Naive thymus-derived CD4-positive, alpha-beta T cell (primary cell): Measurements from ENCODE around the gene SYNGR4. TPM values are rescaled to one million over a fixed set of nuclear protein-coding genes. Genes with fewer than 3 reads are reported as not detected.

Experiments
- ATAC-seq: fragments of 150-1000 bp; cut with Tn5 transposase; 2 replicates; pipeline ENCODE4 v1.10.0; 2021; ENCODE audit warnings: mild to moderate bottlenecking, moderate library complexity
- CTCF ChIA-PET: fragments of 350-600 bp; sonication (Branson Sonifier 250); formaldehyde crosslinking; loops from one replicate; lab custom pipeline; 2021; ENCODE audit warnings: antibody characterized with exemption; lab: Charles Lee
- POLR2A ChIA-PET: fragments of 350-600 bp; sonication (Branson Sonifier 250); formaldehyde crosslinking; loops from one replicate; lab custom pipeline; 2021; ENCODE audit warnings: antibody characterized with exemption, inconsistent platforms; lab: Charles Lee
- DNase-seq, 9 donors: peaks; one replicate each; pipeline versions ENCODE4 v3.0.0 to v3.0.0-alpha.2; 2020 to 2022; ENCODE audit warnings: mixed read lengths in 1 of 9
- H3K27ac ChIP-seq: one replicate; pipeline ENCODE4 v1.7.0; 2013; ENCODE audit warnings: mild to moderate bottlenecking, low read depth, low read length, moderate library complexity
- H3K27me3 ChIP-seq, 2 donors: one replicate each; pipeline ENCODE4 v1.7.0; 2013; ENCODE audit warnings: low read length in 2 of 2, mild to moderate bottlenecking in 2 of 2, moderate library complexity in 2 of 2; ENCODE audit not compliant: control insufficient read depth in 2 of 2, insufficient read depth in 2 of 2
- H3K36me3 ChIP-seq, 3 experiments: 1 replicate in 2 of 3; 2 replicates in 1 of 3; pipeline ENCODE4 v1.7.0; 2013; ENCODE audit warnings: low read length in 3 of 3, mild to moderate bottlenecking in 3 of 3, moderate library complexity in 1 of 3; ENCODE audit not compliant: insufficient read depth in 3 of 3, control insufficient read depth in 2 of 3
- H3K4me1 ChIP-seq, 2 donors: one replicate each; pipeline ENCODE4 v1.7.0; 2013; ENCODE audit warnings: low read length in 2 of 2, mild to moderate bottlenecking in 2 of 2, moderate library complexity in 1 of 2; ENCODE audit not compliant: control insufficient read depth in 2 of 2, insufficient read depth in 2 of 2
- H3K4me3 ChIP-seq: 2 replicates; pipeline ENCODE4 v1.7.0; 2013; ENCODE audit warnings: mild to moderate bottlenecking, low read length
- H3K9me3 ChIP-seq, 3 experiments: 1 replicate in 2 of 3; 2 replicates in 1 of 3; pipeline ENCODE4 v1.7.0; 2013; ENCODE audit warnings: low read length in 3 of 3; ENCODE audit not compliant: control insufficient read depth in 2 of 3
- H3K27ac Mint-ChIP-seq, 9 donors: one replicate each; pipeline ENCODE4 v1.8.0; 2020 to 2022; ENCODE audit warnings: mixed read lengths in 9 of 9, mild to moderate bottlenecking in 8 of 9, moderate library complexity in 5 of 9, inconsistent platforms in 2 of 9
- H3K27me3 Mint-ChIP-seq, 5 donors: one replicate each; pipeline ENCODE4 v1.8.0; 2021 to 2022; ENCODE audit warnings: mixed read lengths in 5 of 5, mild to moderate bottlenecking in 1 of 5
- H3K36me3 Mint-ChIP-seq, 5 donors: one replicate each; pipeline ENCODE4 v1.8.0; 2020 to 2022; ENCODE audit warnings: mixed read lengths in 5 of 5, mild to moderate bottlenecking in 3 of 5, inconsistent platforms in 1 of 5
- H3K4me1 Mint-ChIP-seq, 7 donors: one replicate each; pipeline ENCODE4 v1.8.0; 2020 to 2022; ENCODE audit warnings: mixed read lengths in 7 of 7, mild to moderate bottlenecking in 3 of 7, inconsistent platforms in 1 of 7
- H3K4me3 Mint-ChIP-seq, 10 donors: one replicate each; pipeline ENCODE4 v1.8.0; 2020 to 2022; ENCODE audit warnings: mild to moderate bottlenecking in 10 of 10, mixed read lengths in 10 of 10, moderate library complexity in 6 of 10, inconsistent platforms in 2 of 10
- H3K9me3 Mint-ChIP-seq, 11 donors: one replicate each; pipeline ENCODE4 v1.8.0; 2020 to 2022; ENCODE audit warnings: mixed read lengths in 11 of 11, mild to moderate bottlenecking in 4 of 11, inconsistent platforms in 1 of 11, moderate library complexity in 1 of 11
- intact Hi-C, 2 donors: fragments of 100-400 bp; cut with micrococcal nuclease; formaldehyde crosslinking; loops; one replicate each; pipeline ENCODE4 v1.15.1; 2023
- polyA plus RNA-seq, 2 donors: library from polyadenylated mRNA; unstranded; fragments of 300-500 nt; fragmentation: Illumina TruSeq; gene quantifications; one replicate each; pipeline ENCODE4 v1.2.3, GENCODE V29; 2021
- total RNA-seq, 6 experiments: library from RNA in 5 of 6; stranded (reverse) in 5 of 6; gene quantifications; 1 replicate in 5 of 6; 2 replicates in 1 of 6; pipeline ENCODE4 v1.2.3 and lab custom pipeline; 2021 to 2026

The SYNGR4 gene
- total and polyA plus RNA-seq, 7 experiments from 2014 or later = not detected

DNA sequence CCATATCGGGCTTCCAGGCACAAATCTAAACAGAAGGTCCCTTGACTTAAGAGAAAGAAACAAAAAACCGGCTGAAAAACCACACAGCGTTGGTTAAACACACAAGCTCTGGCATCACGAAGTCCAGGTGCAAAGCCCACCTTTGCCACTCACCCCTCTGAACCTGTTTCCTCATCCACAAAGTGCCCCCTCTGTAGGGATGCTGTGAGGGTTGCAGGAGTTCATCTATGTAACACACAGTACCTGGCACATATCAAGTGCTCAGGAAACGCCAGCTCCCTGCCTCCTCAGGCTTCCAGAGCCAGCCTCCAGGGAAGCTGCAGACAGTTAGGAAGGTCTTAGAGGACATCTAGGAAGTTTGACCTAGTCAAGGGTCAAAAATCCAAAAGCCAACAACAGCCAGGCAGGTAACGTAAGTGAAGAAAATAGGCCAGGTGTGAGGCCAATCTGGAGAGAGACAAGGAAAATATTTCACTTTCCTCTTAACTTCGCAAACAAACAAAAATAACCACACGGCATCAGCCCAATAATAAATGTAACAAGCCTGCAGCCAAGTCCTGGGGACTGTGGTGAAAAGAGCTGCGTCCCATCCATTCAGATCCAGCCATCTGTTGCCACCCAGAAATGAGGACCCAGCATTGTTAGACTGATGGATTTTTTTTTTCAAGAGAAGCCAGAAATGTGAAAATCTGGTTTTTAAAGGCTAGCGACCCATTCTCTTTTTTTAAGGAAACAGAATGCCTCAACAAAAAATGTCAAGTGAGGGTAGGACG is 17.2 kb downstream of the SYNGR4 start:
- CTCF ChIA-PET = no interaction called here

DNA sequence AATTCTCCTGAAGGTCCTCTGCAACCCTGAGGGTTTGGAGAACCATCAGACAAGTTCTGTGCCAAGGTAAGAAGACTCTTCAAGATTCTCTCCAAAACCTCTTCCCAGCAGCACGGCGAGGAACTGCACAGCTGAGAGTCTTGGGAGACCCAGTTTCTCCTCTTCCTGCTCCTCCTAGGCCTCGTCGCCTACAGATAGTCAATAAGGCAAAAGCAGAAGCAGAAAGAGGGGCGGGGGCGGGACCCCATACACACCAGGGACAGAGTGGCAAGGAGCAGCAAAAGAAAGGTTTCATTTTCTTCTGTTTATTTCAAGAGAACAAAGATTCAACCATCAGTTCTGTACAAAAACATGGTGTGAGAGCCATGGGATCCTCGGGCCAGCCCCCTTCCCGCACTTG is 18.1 kb downstream of the SYNGR4 start:
- no peaks in the 10 kb centered on the region for H3K9me3 ChIP-seq
- POLR2A ChIA-PET = no interaction called here
- peaks cover 0 to 26% (median 11%) of the 10 kb centered on the region in 5 donors for H3K36me3 Mint-ChIP-seq
- peaks cover 0 to 55% (median 10%) of the 10 kb centered on the region in 3 experiments for H3K36me3 ChIP-seq
- CTCF ChIA-PET = no interaction called here
- intact Hi-C loops = no loop called here
- DNase-seq (no peak), ATAC-seq (no peak)
- no peaks in the 10 kb centered on the region for H3K27me3 ChIP-seq
- H3K4me3 Mint-ChIP-seq = no peak overlapping the region
- no peaks in the 10 kb centered on the region for H3K9me3 Mint-ChIP-seq
- peak overlapping the region in 1 of 9 donors; percentile 12 for H3K27ac Mint-ChIP-seq
- H3K4me1 ChIP-seq = no peaks in the 10 kb centered on the region
- peaks cover 0 to 4% (median 0%) of the 10 kb centered on the region in 7 donors for H3K4me1 Mint-ChIP-seq
- H3K27me3 Mint-ChIP-seq = no peaks in the 10 kb centered on the region
- no peak overlapping the region for H3K4me3 ChIP-seq
- H3K27ac ChIP-seq = no peak overlapping the region

More for the DNA sequence above, 17.2 kb downstream of the SYNGR4 start:
- no peak for ATAC-seq
- H3K27me3 Mint-ChIP-seq = no peaks in the 10 kb centered on the region
- no peaks in the 10 kb centered on the region for H3K9me3 Mint-ChIP-seq
- Histone ChIP-seq H3K27ac (no peak overlapping the region), H3K27me3 (no peaks in the 10 kb centered on the region), H3K9me3 (no peaks in the 10 kb centered on the region), H3K4me3 (no peak overlapping the region), H3K36me3 (peaks cover 0 to 47% (median 5%) of the 10 kb centered on the region in 3 experiments), H3K4me1 (no peaks in the 10 kb centered on the region)
- no peak for DNase-seq
- H3K4me3 Mint-ChIP-seq = no peak overlapping the region
- peaks cover 0 to 26% (median 11%) of the 10 kb centered on the region in 5 donors for H3K36me3 Mint-ChIP-seq
- POLR2A ChIA-PET = no interaction called here
- intact Hi-C loops = no loop called here
- peak overlapping the region in 2 of 9 donors; percentile 39 to 74 for H3K27ac Mint-ChIP-seq
- peaks cover 0 to 4% (median 0%) of the 10 kb centered on the region in 7 donors for H3K4me1 Mint-ChIP-seq

GRCh38 chr19:48385461-48386087 is 21.4 kb downstream of the SYNGR4 start:
- CTCF ChIA-PET = no interaction called here
- H3K9me3 ChIP-seq = no peaks in the 10 kb centered on the region
- POLR2A ChIA-PET = no interaction called here
- peaks cover 0 to 76% (median 16%) of the 10 kb centered on the region in 3 experiments for H3K36me3 ChIP-seq
- peaks cover 4 to 5% of the 10 kb centered on the region in 2 donors for H3K4me1 ChIP-seq
- no peak overlapping the region for H3K27ac ChIP-seq
- Mint-ChIP-seq H3K4me3 (no peak overlapping the region), H3K4me1 (peaks cover 5 to 17% (median 11%) of the 10 kb centered on the region in 7 donors), H3K36me3 (peaks cover 0 to 26% (median 17%) of the 10 kb centered on the region in 5 donors), H3K9me3 (no peaks in the 10 kb centered on the region), H3K27me3 (no peaks in the 10 kb centered on the region), H3K27ac (peak overlapping the region in 2 of 9 donors; percentile 25 to 56)
- DNase-seq (no peak), ATAC-seq (no peak)
- intact Hi-C loops = no loop called here
- H3K4me3 ChIP-seq = no peak overlapping the region
- no peaks in the 10 kb centered on the region for H3K27me3 ChIP-seq

DNA sequence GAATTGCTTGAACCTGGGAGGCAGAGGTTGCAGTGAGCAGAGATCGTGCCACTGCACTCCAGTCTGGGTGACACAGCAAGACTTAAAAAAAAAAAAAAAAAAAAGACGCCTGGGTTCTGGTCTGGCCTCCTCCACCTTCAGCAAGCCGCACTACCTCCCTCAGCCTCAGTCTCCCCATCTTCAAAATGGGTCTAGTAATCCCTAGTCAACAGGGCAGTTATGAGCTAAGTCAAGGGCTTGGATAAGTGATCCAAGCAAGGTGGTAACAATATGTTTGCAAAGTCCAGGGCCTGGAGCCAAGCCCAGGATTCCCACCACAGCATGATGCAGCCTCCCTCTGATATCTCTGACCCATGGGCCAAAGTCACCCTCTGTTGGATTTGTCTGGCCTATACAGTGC is 22.8 kb downstream of the SYNGR4 start:
- intact Hi-C loops = no loop called here
- no peak for ATAC-seq
- POLR2A ChIA-PET = no interaction called here

GRCh38 chr19:48390188-48391099 is 26.3 kb downstream of the SYNGR4 start:
- Mint-ChIP-seq H3K36me3 (peaks cover 0 to 14% (median 4%) of the 10 kb centered on the region in 5 donors), H3K27me3 (peaks cover 8 to 33% (median 14%) of the 10 kb centered on the region in 5 donors), H3K4me1 (peaks cover 5 to 42% (median 33%) of the 10 kb centered on the region in 7 donors), H3K9me3 (no peaks in the 10 kb centered on the region), H3K27ac (peak overlapping the region; percentile 78 to 97 (median 93)), H3K4me3 (peak overlapping the region; percentile 84 to 95 (median 92))
- H3K27ac ChIP-seq = peak overlapping the region; percentile 92
- H3K36me3 ChIP-seq = peaks cover 0 to 44% (median 16%) of the 10 kb centered on the region in 3 experiments
- peaks cover 6 to 14% of the 10 kb centered on the region in 2 donors for H3K27me3 ChIP-seq
- peak overlapping the region; percentile 96 for H3K4me3 ChIP-seq
- ATAC-seq (peak; percentile 80), DNase-seq (peak; percentile 41 to 69 (median 57))
- ChIA-PET CTCF (interaction anchor here (0.6 to 2.2 kb wide), 10 partner anchors 10 to 438 kb away, joined by 3 to 11 read pairs (median 4); partner anchors contain the start of genes SYNGR4 and TMEM143), POLR2A (interaction anchor here (0.8 to 1.7 kb wide), 12 partner anchors 10 to 1203 kb away, joined by 3 to 11 read pairs (median 5); partner anchors contain the start of genes GRWD1, SYNGR4 and TMEM143)
- no peaks in the 10 kb centered on the region for H3K9me3 ChIP-seq
- intact Hi-C loops = loop anchor here (1.0 to 5.0 kb wide), 11 partner anchors 9 to 246 kb away; partner anchors contain the start of genes GRWD1 (in 2 of the 2), SYNGR4 (in 2 of the 2), CYTH2 (in 1 of the 2) and DBP (in 1 of the 2)
- peaks cover 15 to 32% of the 10 kb centered on the region in 2 donors for H3K4me1 ChIP-seq

More for the DNA sequence above, 22.8 kb downstream of the SYNGR4 start:
- Histone ChIP-seq H3K9me3 (no peaks in the 10 kb centered on the region), H3K4me3 (no peak overlapping the region), H3K27ac (no peak overlapping the region), H3K4me1 (peaks cover 10% of the 10 kb centered on the region in 2 donors), H3K27me3 (no peaks in the 10 kb centered on the region), H3K36me3 (peaks cover 0 to 76% (median 16%) of the 10 kb centered on the region in 3 experiments)
- Mint-ChIP-seq H3K9me3 (no peaks in the 10 kb centered on the region), H3K27me3 (peaks cover 0 to 5% (median 0%) of the 10 kb centered on the region in 5 donors), H3K27ac (no peak overlapping the region), H3K36me3 (peaks cover 0 to 22% (median 12%) of the 10 kb centered on the region in 5 donors), H3K4me3 (no peak overlapping the region), H3K4me1 (peaks cover 5 to 22% (median 15%) of the 10 kb centered on the region in 7 donors)
- DNase-seq = no peak
- CTCF ChIA-PET = interaction anchor here (0.6 kb wide), 1 partner anchor 16 kb away, joined by 6 read pairs; no protein-coding TSS in a partner anchor
